ENCODE results near the gene ANKS1B. TPM values are rescaled to one million over a fixed set of nuclear protein-coding genes. Genes with fewer than 3 reads are reported as not detected.
"Not testable (repeated sequence)": the region's sequence is repeated elsewhere in the genome, so short reads cannot be mapped to it uniquely, and the experiment has no call there.

The ANKS1B gene
- total RNA-seq, 1 donor from 2014 or later = 2.3 TPM

GRCh38 chr12:100020370-100020769 is 35.6 kb upstream of the ANKS1B start:
- H3K27me3 Mint-ChIP-seq (ENCODE audit: low read depth) = no peaks in the 10 kb centered on the region
- DNase-seq (ENCODE audit: low spot score) = no peak
- no peak for TF ChIP-seq CTCF (IDR thresholded peaks at IDR 0.05)

GRCh38 chr12:100017056-100017455 is 32.3 kb upstream of the ANKS1B start:
- Mint-ChIP-seq H3K9me3 (ENCODE audit: low read depth) (peaks cover 23% of the 10 kb centered on the region), H3K27me3 (ENCODE audit: low read depth) (no peaks in the 10 kb centered on the region), H3K27ac (ENCODE audit: unreplicated experiment) (no peak overlapping the region), H3K4me1 (ENCODE audit: low read depth) (no peaks in the 10 kb centered on the region), H3K36me3 (ENCODE audit: low read depth) (peaks cover 3% of the 10 kb centered on the region), H3K4me3 (ENCODE audit: unreplicated experiment) (no peak overlapping the region)
- DNase-seq (ENCODE audit: low spot score) = no peak
- no peak for TF ChIP-seq CTCF (IDR thresholded peaks at IDR 0.05)

More at GRCh38 chr12:100020370-100020769, 35.6 kb upstream of the ANKS1B start:
- Mint-ChIP-seq H3K36me3 (ENCODE audit: low read depth) (peaks cover 5% of the 10 kb centered on the region), H3K9me3 (ENCODE audit: low read depth) (peaks cover 16% of the 10 kb centered on the region), H3K4me1 (ENCODE audit: low read depth) (no peaks in the 10 kb centered on the region), H3K4me3 (ENCODE audit: unreplicated experiment) (no peak overlapping the region), H3K27ac (ENCODE audit: unreplicated experiment) (no peak overlapping the region)

GRCh38 chr12:100016304-100016703 is 31.6 kb upstream of the ANKS1B start:
- not testable (repeated sequence) for H3K27me3 Mint-ChIP-seq (ENCODE audit: low read depth); H3K27ac Mint-ChIP-seq (ENCODE audit: unreplicated experiment); DNase-seq (ENCODE audit: low spot score); H3K4me1 Mint-ChIP-seq (ENCODE audit: low read depth); H3K4me3 Mint-ChIP-seq (ENCODE audit: unreplicated experiment); H3K36me3 Mint-ChIP-seq (ENCODE audit: low read depth)
- H3K9me3 Mint-ChIP-seq (ENCODE audit: low read depth) = peaks cover 19% of the 10 kb centered on the region

- not testable (repeated sequence) for H3K4me1 Mint-ChIP-seq (ENCODE audit: low read depth); DNase-seq (ENCODE audit: low spot score); H3K4me3 Mint-ChIP-seq (ENCODE audit: unreplicated experiment); H3K9me3 Mint-ChIP-seq (ENCODE audit: low read depth); H3K27me3 Mint-ChIP-seq (ENCODE audit: low read depth); H3K27ac Mint-ChIP-seq (ENCODE audit: unreplicated experiment); H3K36me3 Mint-ChIP-seq (ENCODE audit: low read depth)
Observed at GRCh38 chr12:100005846-100006245, 21.1 kb upstream of the ANKS1B start.

GRCh38 chr12:99997806-99998205 is 13.1 kb upstream of the ANKS1B start:
- no peak overlapping the region for H3K4me3 Mint-ChIP-seq (ENCODE audit: unreplicated experiment)
- peaks cover 8% of the 10 kb centered on the region for H3K27me3 Mint-ChIP-seq (ENCODE audit: low read depth)
- no peak for TF ChIP-seq CTCF (IDR thresholded peaks at IDR 0.05)
- H3K36me3 Mint-ChIP-seq (ENCODE audit: low read depth) = peaks cover 4% of the 10 kb centered on the region
- DNase-seq (ENCODE audit: low spot score) = no peak
- H3K4me1 Mint-ChIP-seq (ENCODE audit: low read depth) = no peaks in the 10 kb centered on the region
- no peak overlapping the region for H3K27ac Mint-ChIP-seq (ENCODE audit: unreplicated experiment)
- H3K9me3 Mint-ChIP-seq (ENCODE audit: low read depth) = peaks cover 10% of the 10 kb centered on the region

- no peaks in the 10 kb centered on the region for H3K4me1 Mint-ChIP-seq (ENCODE audit: low read depth)
- H3K36me3 Mint-ChIP-seq (ENCODE audit: low read depth) = peaks cover 6% of the 10 kb centered on the region
- H3K9me3 Mint-ChIP-seq (ENCODE audit: low read depth) = peaks cover 10% of the 10 kb centered on the region
- H3K27me3 Mint-ChIP-seq (ENCODE audit: low read depth) = peaks cover 19% of the 10 kb centered on the region
- H3K27ac Mint-ChIP-seq (ENCODE audit: unreplicated experiment) = no peak overlapping the region
- H3K4me3 Mint-ChIP-seq (ENCODE audit: unreplicated experiment) = no peak overlapping the region
- no peak for DNase-seq (ENCODE audit: low spot score)
- TF ChIP-seq CTCF (IDR thresholded peaks at IDR 0.05) = no peak
Observed at GRCh38 chr12:99996095-99996494, 11.4 kb upstream of the ANKS1B start.
